ENCODE data around the gene GBE1.
"Not testable (repeated sequence)": the region's sequence is repeated elsewhere in the genome, so short reads cannot be mapped to it uniquely, and the experiment has no call there.

The GBE1 gene

DNA sequence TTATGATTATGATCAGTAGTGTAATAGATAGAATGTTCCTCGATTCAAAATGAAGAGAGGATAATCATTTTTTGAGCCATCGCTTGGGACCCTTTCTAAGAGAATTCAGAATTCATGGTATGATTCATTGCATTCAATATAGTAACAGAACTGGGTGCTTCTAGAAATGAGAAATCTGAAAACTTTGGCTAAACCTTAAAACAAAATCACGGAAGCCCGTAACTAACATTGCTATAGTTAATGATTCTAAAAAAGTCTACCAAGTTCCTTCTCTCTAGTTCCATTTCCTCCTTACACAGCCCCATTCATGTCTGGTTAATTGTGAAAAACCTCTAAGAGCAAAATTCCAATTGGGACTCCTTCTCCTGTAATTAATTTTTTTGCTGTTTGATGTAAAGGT, 217.1 kb downstream of the GBE1 start:
- in situ Hi-C loops (cut with MboI; ENCODE audit: low sequenced_read_pairs) = no loop called here

DNA sequence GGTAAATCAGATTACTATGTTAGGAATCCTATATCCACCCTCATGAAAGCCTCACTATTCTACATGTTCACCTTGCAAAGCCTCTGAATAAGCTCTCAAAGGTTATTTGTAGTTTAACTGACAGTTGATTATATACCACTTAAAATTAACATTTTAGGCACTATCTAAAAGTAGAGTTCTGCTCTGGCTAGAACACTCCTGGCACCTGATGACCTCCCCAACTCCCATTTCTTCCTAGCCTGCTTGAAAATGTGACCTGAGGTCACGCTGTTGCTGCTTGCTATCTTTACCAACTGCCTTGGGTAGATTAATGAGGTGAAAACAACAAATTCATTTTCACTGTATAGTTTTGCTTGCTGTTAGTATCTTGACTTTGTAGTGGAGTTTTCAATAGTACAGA, 220.7 kb downstream of the GBE1 start:
- in situ Hi-C loops (cut with MboI; ENCODE audit: low sequenced_read_pairs) = no loop called here

DNA sequence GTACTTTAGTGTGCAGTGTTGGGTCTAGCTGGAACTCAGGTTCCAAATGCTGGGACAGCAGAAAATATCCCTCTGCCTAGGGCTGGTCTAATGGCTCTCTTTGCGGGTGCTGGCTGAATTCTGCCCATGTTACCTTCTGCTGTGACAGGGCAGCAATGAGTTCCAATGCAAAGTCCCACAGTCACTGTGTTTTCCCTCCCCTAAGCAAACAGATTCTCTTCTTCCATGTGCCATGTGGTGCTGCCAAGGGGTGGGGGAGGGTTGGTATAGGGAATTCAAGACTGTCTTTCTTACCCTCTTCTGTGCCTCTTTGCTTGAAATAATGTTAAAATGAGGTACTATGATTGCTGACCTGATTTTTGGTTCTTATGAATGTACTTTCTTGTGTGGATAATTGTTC, 229.6 kb downstream of the GBE1 start:
- in situ Hi-C loops (cut with MboI; ENCODE audit: low sequenced_read_pairs) = no loop called here

DNA sequence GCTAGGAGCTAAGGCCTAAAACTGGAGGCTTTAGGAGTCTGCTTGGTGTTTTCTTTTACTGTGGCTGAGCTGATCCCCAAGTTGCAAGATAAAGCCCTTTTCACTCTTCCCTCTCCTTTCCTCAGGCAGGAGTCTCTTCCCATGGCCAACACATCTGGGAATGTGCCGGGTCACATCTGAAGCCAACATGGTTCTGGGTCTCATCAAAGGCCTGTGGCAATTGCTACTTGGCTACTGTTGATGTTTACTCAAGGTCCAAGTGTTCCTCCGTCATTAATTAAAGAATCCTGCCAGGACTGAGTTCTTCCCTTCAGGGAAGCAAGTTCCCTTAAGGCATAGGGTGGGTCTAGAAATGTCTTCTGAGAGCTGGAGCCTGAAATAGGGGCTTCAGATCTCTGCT, 230.2 kb downstream of the GBE1 start:
- in situ Hi-C loops (cut with MboI; ENCODE audit: low sequenced_read_pairs) = no loop called here

DNA sequence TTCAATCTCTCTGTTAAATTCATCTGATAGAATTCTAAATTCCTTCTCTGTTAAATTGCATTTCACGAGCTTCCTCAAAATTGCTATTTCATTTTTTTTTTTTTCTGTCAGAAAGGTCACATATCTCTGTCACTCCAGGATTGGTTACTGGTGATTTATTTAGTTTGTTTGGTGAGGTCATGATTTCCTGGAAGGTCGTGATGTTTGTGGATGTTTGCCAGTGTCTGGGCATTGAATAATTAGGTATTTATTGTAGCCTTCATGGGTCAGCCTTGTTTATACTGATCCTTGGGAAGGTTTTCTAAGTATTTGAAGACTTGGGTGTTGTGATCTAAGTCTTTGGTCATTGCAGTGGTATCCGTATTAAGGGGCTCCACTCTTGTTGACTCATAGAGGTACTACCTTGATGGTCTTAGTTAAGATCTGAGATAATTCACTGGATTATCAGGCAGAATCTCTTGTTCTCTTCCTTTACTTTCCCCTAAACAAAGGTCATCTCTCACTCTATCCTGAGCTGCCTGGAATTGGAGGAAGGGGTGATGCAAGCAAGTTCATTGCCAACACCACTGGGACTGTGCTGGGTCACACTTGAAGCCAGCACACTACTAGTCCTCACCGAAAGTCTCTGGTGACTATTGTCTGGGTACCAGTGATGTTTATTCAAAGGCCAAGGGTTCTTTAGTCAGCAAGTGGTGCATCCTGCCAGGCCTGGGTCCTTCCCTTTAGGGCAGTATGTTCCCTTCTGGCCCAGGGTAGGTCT, 231.1 kb downstream of the GBE1 start:
- in situ Hi-C loops (cut with MboI; ENCODE audit: low sequenced_read_pairs) = no loop called here

DNA sequence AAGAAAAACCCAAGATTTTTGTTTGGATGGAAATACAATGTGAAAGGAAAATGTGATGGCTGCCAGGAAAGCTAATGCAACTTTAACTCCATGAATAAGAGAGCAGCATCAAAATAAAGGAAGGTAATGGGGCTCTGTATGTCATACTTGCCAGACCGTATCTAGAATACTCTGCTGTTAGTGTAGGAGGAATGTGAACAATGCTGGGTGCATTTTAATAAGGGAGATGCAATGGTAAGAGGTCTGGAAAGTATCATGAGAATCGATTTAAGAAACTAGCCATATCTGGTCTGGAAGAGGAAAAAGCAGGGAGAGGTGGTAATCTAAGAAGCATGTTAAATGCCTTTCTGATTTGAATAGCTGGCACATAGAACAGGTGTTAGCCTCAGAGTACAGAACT, 239.6 kb downstream of the GBE1 start:
- in situ Hi-C loops (cut with MboI; ENCODE audit: low sequenced_read_pairs) = no loop called here

DNA sequence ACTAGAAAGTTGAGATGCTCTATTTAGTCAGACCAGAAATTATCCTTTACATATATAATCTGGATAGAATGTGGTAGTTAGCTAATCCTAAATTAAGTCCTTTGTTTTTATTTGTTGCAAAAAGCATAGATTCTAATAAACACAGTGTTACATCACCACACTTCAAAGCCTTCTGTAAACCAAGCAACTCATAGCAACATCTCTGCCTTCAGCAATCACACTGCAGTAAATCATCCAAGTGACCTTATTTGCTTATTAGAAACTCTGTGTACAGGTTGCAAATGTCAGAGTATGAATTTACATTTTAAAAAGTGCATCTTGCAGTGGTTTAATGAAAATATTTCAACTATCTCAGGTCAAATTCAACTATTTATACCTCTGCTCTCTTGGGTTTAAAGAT, 242.5 kb downstream of the GBE1 start:
- in situ Hi-C loops (cut with MboI; ENCODE audit: low sequenced_read_pairs) = no loop called here

DNA sequence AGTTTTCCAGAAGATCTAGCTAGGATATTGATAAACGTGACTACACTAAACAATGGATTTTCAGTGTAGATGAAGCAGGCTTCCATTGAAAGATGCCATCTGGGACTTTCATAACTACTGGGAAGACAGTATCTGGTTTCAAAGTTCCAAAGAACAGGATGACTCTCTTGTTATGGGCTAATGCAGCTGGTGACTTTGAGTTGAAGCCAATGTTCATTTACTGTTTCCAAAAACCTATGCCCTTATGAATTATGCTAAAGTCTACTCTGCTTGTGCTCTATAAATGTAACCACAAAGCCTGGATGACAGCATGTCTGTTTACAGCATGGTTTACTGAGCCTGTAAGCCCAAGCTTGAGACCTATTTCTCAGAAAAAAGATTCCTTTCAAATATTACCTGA, 245.4 kb downstream of the GBE1 start:
- in situ Hi-C loops (cut with MboI; ENCODE audit: low sequenced_read_pairs) = no loop called here

DNA sequence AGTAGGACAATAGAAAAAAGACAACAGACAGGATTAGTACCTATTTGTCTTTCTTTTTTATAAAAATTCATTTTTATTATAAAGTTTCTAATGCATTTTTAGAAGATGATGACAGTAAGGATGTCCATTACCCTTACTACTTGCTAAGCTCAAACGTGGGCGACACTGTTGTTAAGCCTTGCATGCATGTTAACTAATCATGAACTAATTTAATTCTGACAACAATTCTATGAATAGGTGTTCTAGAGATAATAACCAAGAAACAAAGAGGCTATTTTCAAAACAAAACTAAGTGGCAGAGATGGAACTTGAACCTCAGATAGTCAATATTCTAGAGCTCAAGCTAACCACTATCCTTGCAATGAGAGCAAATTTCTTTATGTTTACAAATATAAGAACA, 247.9 kb downstream of the GBE1 start:
- in situ Hi-C loops (cut with MboI; ENCODE audit: low sequenced_read_pairs) = no loop called here

DNA sequence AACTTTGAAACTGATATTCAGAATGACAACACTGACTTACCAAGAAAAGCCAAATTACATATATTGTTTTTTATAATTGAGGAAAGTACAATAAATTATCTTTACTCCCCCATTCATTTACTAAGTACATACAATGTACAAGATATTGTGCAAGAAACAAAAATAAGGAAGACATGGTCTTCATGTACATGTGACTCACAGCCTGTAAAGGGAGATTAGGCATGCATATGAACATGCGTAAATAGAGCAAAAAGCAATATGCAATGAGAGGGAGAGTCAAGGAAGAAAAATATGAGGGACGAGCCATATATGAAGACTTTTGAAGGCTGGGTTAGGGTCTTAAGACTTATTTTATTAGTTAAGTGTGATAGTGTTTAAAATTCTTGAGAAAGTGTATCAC, 258.4 kb downstream of the GBE1 start:
- in situ Hi-C loops (cut with MboI; ENCODE audit: low sequenced_read_pairs) = no loop called here

DNA sequence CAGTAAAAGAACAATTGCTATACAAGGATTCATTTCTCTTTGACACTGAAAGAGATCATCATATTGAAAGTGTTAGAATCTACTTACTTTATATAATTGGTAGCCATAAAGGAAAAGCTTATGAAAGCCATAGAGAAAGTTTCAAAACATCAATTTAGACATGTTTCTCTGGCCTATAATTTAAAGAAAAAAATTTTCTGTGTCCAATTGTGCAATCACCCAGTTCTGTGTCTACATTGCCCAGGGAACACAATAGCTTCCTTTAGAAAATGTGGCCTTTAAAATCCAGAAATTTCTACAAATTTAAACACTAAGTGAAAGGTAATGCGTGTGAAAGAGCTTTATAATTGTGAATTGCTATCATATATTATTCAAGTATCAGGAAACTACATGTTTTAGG, 259.2 kb downstream of the GBE1 start:
- in situ Hi-C loops (cut with MboI; ENCODE audit: low sequenced_read_pairs) = no loop called here

DNA sequence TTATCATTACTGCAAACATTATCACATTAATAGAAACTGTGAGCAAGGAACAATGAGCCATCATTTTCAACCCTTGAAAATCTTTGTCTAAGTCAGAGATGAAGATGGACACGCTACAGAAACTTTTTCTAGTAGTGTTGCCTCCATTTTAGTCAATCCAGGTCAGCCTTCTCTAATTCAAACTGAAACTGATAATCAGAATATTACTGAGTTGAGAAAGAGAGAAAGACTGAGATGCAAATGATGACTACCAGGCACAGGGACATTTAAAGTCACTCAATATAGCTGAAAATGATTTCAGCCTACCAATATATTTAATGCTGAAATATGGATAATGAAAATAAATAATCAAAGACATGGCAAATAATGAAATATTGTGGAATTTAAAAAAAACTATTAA, 261.4 kb downstream of the GBE1 start:
- in situ Hi-C loops (cut with MboI; ENCODE audit: low sequenced_read_pairs) = no loop called here

DNA sequence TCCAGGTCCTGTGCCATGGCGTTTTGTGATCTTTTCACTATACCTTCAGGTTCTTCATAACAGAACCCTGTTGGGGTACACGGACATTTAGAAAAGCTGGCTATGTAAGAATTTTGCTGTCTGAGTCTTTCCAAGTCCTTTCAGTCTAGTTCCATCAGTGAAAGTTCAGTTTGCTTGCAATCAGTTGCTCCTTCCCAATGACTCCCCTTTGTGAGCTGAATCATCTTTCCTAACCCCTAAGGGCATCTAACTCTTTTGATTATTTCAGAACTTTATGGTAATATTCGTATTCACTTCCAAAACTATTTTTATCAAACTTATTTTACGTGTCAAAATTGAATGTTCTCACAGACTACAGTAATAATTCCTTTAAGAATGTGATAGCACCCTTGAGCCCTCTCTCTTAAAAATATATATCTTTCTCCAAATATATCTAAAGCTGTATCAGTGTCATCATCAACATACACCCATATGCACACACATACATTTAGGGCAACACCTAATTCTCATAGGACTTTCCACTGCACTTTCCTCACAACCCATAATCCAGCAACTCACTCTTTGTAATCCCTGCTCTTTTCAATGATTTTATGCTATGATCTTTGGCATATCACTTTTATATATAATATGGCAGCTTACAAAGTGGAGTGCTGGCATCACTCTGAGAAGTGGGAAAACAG, 263.7 kb downstream of the GBE1 start:
- in situ Hi-C loops (cut with MboI; ENCODE audit: low sequenced_read_pairs) = no loop called here

DNA sequence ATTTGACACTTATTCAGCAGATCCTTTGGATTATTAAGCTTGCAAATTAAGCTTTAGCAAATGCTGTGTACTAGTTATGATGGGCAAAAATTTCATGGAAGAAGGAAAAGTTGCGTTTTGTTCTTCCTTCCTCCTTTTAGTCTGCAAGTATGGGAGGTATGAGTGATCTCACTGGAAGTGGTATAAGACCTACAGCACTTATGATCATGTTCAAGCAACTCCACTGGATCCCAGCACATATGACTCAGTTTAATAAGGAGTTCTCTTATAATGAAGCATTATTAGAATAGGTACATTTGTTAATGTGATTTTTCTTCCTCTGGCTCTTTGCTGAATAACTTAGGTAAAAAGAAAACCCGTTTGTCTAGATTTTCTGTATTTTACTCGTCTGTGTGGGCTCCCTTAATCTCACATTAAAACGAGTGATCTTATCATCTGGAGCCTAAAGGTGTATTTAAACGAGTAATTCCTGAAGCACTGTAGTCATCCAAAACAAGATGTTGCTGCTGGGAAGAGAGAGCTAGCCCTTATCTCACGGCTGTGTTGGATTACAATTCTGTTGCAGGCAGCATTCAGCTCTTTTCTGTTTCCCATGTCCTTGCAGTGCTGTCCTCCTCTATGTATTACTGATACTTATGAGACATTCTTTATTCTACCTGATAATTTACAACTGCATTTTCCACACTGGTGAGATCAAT, 264.9 kb downstream of the GBE1 start:
- in situ Hi-C loops (cut with MboI; ENCODE audit: low sequenced_read_pairs) = no loop called here

DNA sequence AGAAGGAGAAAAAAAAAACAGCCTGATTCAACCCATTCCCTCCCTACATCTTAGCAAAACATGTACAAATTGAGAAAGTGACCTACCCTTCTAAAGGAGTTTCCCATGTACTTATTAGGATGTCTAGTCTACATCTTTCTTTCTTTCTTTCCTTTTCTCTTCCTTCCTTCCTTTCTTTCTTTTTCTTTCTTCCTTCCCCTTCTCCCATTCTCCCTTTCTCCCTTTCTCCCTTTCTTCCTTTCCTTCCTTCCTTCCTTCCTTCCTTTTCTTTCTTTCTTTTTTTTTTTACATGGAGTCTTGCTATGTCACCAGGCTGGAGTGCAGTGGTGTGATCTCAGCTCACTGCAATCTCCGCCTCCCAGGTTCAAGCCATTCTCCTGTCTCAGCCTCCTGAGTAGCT, 269.0 kb downstream of the GBE1 start:
- in situ Hi-C loops (cut with MboI; ENCODE audit: low sequenced_read_pairs) = not testable (repeated sequence)

DNA sequence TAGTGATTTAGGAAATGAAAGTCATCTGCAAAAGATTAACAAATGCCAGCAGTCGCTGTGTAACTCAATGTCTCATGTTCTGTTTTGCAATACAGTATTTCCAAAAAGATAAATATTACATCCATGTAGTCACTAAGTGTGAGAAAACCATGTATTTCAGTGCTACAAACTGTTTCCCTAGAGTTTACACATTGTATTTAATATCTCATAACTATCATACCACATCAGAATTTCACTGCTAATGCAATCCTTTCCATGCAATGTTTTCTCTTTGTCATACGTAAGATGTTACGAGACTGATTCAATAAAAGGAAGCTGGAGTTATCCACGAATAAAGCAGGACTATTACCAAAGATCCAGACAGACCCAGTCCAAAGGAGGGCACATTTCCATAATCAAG, 269.4 kb downstream of the GBE1 start:
- in situ Hi-C loops (cut with MboI; ENCODE audit: low sequenced_read_pairs) = no loop called here

DNA sequence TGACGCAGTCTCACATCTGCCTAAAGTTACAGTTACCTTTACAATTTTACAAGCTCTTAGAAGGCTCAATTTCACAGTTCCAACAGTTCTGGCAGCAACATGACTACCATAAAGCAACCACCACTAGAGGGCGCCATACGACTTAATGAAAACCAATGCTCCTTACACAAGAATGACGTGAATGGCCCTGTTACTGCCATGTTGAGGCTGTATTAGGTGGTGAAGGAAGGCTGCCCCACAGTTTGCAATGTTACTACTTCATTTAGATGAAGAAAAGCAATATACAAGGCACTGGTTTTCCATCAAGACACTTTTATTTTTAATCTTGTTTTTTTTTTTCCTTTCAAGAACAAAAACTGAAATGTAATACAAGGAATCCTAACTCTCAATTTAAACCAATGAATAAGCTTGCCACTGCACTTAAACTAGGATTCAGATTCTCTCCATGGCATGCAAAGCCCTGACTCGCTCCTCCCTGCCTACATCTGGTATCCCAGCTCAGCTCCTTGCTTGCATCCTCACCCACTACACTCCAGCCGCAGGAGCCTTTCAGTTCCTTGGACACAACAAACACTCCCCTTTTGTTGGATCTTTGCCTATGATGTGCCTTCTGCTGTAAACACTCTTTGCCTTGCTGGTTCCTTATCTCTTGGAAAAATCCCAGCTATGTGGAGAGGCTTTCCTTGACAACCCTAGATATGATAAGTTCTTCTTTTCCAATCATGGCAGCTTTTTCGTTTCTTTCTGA, 270.7 kb downstream of the GBE1 start:
- in situ Hi-C loops (cut with MboI; ENCODE audit: low sequenced_read_pairs) = no loop called here

DNA sequence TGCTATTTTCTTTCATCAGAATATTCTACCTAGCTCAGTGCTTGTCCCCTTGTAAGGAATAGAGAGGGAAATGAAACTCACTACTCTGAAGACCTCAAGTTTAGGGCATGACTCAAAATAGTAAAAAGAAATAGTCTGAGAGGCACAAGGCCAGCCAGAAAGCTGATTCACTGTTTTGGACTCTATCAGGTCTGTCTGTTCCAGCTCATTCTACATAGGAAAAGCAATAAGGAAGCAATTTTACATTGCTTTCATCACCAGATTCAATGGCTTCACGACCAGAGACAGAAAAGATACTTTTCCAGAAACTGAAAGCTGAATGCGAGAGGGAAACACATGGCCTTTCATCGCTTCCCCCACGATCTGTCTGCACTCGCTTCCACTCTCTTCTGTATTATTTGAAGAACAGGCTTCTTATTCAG, 276.0 kb downstream of the GBE1 start:
- in situ Hi-C loops (cut with MboI; ENCODE audit: low sequenced_read_pairs) = no loop called here

DNA sequence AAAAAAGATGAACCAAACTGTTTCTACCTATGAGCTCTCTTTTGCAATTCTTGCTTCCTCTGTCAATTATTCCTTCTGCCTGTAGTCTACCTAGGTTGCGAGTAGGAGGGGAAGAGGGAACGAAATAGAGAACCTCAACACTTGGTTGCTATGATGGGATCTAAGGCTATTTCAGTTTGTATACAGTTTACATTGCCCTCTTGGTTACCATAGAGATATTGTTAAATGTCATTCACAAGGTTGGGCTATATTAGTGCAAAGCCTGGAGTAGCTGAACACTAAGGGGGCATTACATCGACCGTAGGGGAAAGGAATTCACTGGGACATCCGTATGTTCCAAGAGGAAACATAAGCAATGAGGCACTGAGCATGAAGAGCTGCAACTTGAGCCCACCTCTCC, 276.9 kb downstream of the GBE1 start:
- in situ Hi-C loops (cut with MboI; ENCODE audit: low sequenced_read_pairs) = no loop called here

DNA sequence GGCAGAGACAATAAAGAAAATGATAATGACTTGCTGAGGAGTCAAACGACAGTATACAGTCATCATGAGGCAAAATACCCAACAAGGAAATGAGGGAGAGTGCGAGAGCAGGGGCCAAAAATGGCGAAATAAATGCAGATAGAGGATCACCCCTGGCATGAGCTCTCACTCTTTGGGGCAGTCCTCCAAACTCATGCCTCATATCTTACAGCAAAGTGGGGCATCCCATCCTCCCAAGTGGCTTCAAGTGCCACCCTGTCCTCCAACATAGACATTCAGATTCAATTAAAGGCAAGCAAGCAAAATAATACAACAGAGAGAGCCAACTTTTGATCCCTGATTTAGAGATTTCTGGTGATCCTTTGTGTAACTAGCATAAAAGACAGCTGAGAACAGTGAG, 278.4 kb downstream of the GBE1 start:
- in situ Hi-C loops (cut with MboI; ENCODE audit: low sequenced_read_pairs) = no loop called here

DNA sequence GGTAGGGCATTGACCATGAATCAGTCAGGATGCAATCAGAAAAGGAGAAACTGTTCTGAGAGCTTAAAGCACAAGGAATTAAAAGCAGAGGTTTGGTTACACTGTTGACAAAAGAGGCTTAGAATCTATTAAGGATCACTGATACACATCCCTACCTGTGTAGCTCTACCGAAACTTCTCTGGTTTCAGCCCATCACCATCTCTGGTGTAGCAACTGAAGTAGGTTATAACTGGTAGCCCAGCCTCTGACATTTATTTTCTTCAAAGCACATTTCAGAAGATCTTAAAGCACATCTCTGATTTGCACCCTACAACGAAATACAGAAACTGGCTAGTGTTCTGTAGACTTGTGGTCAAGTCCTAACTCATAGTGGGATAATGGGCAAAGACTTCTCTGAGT, 283.7 kb downstream of the GBE1 start:
- in situ Hi-C loops (cut with MboI; ENCODE audit: low sequenced_read_pairs) = no loop called here

Data from HL-60/S4 treated with retinoic acid at 250 ng/mL for 4 days and 3 days (cell line).